Activated T-helper 2 cell treated with anti-CD3 and anti-CD28 coated beads, Interferon-gamma antibody, Interleukin-2, Interleukin-4, amounts not matched to agents 10 μg/mL and 5 μg/mL and 100 μg/mL, durations not matched to agents 14 hours and 24 hours and 36 hours (primary cell): ENCODE data around the gene MYL12B. TPM values are rescaled to one million over a fixed set of nuclear protein-coding genes. Genes with fewer than 3 reads are reported as not detected.
"Not testable (repeated sequence)": the region's sequence is repeated elsewhere in the genome, so short reads cannot be mapped to it uniquely, and the experiment has no call there.

Source experiments
- DNase-seq: peaks from one replicate; pipeline ENCODE4 v3.0.0; 2021; ENCODE audit warnings: low spot score
- H3K27ac Mint-ChIP-seq: one replicate; pipeline ENCODE4 v1.8.0; 2021; ENCODE audit warnings: mixed read lengths
- H3K27me3 Mint-ChIP-seq: one replicate; pipeline ENCODE4 v1.8.0; 2021; ENCODE audit warnings: low read depth, mixed read lengths
- H3K36me3 Mint-ChIP-seq: one replicate; pipeline ENCODE4 v1.8.0; 2021; ENCODE audit warnings: low read depth, mixed read lengths
- H3K4me1 Mint-ChIP-seq: one replicate; pipeline ENCODE4 v1.8.0; 2021; ENCODE audit warnings: low read depth, mixed read lengths
- H3K4me3 Mint-ChIP-seq: one replicate; pipeline ENCODE4 v1.8.0; 2021; ENCODE audit warnings: low read depth, mild to moderate bottlenecking, moderate library complexity, mixed read lengths
- H3K9me3 Mint-ChIP-seq: one replicate; pipeline ENCODE4 v1.8.0; 2021; ENCODE audit warnings: mixed read lengths
- intact Hi-C: fragments of 100-400 bp; cut with micrococcal nuclease; formaldehyde crosslinking; loops from one replicate; pipeline ENCODE4 v1.15.1; 2023
- total RNA-seq: library from RNA; stranded (reverse); gene quantifications from 2 replicates; pipeline ENCODE4 v1.2.3, GENCODE V29; 2022

MYL12B gene
- total RNA-seq, 1 donor from 2014 or later: 245 TPM

GRCh38 chr18:3269914-3270299, 8.0 kb downstream of the MYL12B start:
- Mint-ChIP-seq H3K27me3 (no peaks in the 10 kb centered on the region), H3K4me1 (peaks cover 57% of the 10 kb centered on the region), H3K36me3 (peaks cover 42% of the 10 kb centered on the region), H3K4me3 (no peak overlapping the region), H3K27ac (no peak overlapping the region), H3K9me3 (no peaks in the 10 kb centered on the region)
- intact Hi-C loops: no loop called here
- DNase-seq: no peak

- Mint-ChIP-seq H3K27me3 (no peaks in the 10 kb centered on the region), H3K27ac (no peak overlapping the region), H3K9me3 (no peaks in the 10 kb centered on the region), H3K4me3 (no peak overlapping the region), H3K4me1 (peaks cover 36% of the 10 kb centered on the region), H3K36me3 (peaks cover 53% of the 10 kb centered on the region)
- intact Hi-C loops: no loop called here
- DNase-seq: no peak
Measured at GRCh38 chr18:3273042-3273441, 11.1 kb downstream of the MYL12B start.

GRCh38 chr18:3277643-3278213, 15.8 kb downstream of the MYL12B start:
- H3K4me1 Mint-ChIP-seq: peaks cover 11% of the 10 kb centered on the region
- intact Hi-C loops, H3K4me3 Mint-ChIP-seq, H3K27ac Mint-ChIP-seq, H3K27me3 Mint-ChIP-seq, DNase-seq, H3K9me3 Mint-ChIP-seq: not testable (repeated sequence)
- H3K36me3 Mint-ChIP-seq: peaks cover 51% of the 10 kb centered on the region

GRCh38 chr18:3279201-3280185, 17.6 kb downstream of the MYL12B start:
- no peaks in the 10 kb centered on the region for H3K9me3 Mint-ChIP-seq
- no peak for DNase-seq
- H3K4me3 Mint-ChIP-seq: no peak overlapping the region
- no peaks in the 10 kb centered on the region for H3K27me3 Mint-ChIP-seq
- H3K4me1 Mint-ChIP-seq: peaks cover 8% of the 10 kb centered on the region
- intact Hi-C loops: loop anchor here (2.0 to 10.0 kb wide), 5 partner anchors 17 to 715 kb away; no protein-coding TSS in a partner anchor
- peaks cover 34% of the 10 kb centered on the region for H3K36me3 Mint-ChIP-seq
- peak overlapping the region; percentile 15 for H3K27ac Mint-ChIP-seq

- Mint-ChIP-seq H3K4me1 (peaks cover 5% of the 10 kb centered on the region), H3K36me3 (peaks cover 21% of the 10 kb centered on the region), H3K9me3 (no peaks in the 10 kb centered on the region), H3K27me3 (no peaks in the 10 kb centered on the region), H3K4me3 (no peak overlapping the region), H3K27ac (peak overlapping the region; percentile 38)
- intact Hi-C loops: loop anchor here (1.0 to 10.0 kb wide), 7 partner anchors 15 to 713 kb away; no protein-coding TSS in a partner anchor
- no peak for DNase-seq
Measured at GRCh38 chr18:3281456-3282400, 19.8 kb downstream of the MYL12B start.

GRCh38 chr18:3283253-3283863, 21.4 kb downstream of the MYL12B start:
- no peak overlapping the region for H3K27ac Mint-ChIP-seq
- no peak overlapping the region for H3K4me3 Mint-ChIP-seq
- H3K4me1 Mint-ChIP-seq: peaks cover 5% of the 10 kb centered on the region
- H3K36me3 Mint-ChIP-seq: peaks cover 8% of the 10 kb centered on the region
- intact Hi-C loops: loop anchor here (10.0 kb wide), 2 partner anchors 491 to 711 kb away; no protein-coding TSS in a partner anchor
- peaks cover 2% of the 10 kb centered on the region for H3K27me3 Mint-ChIP-seq
- peaks cover 3% of the 10 kb centered on the region for H3K9me3 Mint-ChIP-seq
- DNase-seq: no peak

GRCh38 chr18:3283908-3284307, 22.0 kb downstream of the MYL12B start:
- no peak overlapping the region for H3K4me3 Mint-ChIP-seq
- no peak overlapping the region for H3K27ac Mint-ChIP-seq
- no peak for DNase-seq
- peaks cover 5% of the 10 kb centered on the region for H3K4me1 Mint-ChIP-seq
- H3K27me3 Mint-ChIP-seq: peaks cover 3% of the 10 kb centered on the region
- H3K9me3 Mint-ChIP-seq: peaks cover 4% of the 10 kb centered on the region
- intact Hi-C loops: loop anchor here (10.0 kb wide), 2 partner anchors 491 to 711 kb away; no protein-coding TSS in a partner anchor
- H3K36me3 Mint-ChIP-seq: peaks cover 3% of the 10 kb centered on the region

GRCh38 chr18:3284501-3284900, 22.6 kb downstream of the MYL12B start:
- Mint-ChIP-seq H3K27me3 (peaks cover 4% of the 10 kb centered on the region), H3K36me3 (no peaks in the 10 kb centered on the region), H3K27ac (no peak overlapping the region), H3K4me1 (peaks cover 4% of the 10 kb centered on the region), H3K4me3 (no peak overlapping the region), H3K9me3 (peaks cover 4% of the 10 kb centered on the region)
- DNase-seq: no peak
- intact Hi-C loops: loop anchor here (10.0 kb wide), 2 partner anchors 490 to 710 kb away; no protein-coding TSS in a partner anchor

GRCh38 chr18:3286159-3286558, 24.2 kb downstream of the MYL12B start:
- intact Hi-C loops: loop anchor here (10.0 kb wide), 2 partner anchors 489 to 709 kb away; no protein-coding TSS in a partner anchor
- Mint-ChIP-seq H3K4me3 (no peak overlapping the region), H3K27ac (no peak overlapping the region), H3K4me1 (peaks cover 3% of the 10 kb centered on the region), H3K9me3 (peaks cover 8% of the 10 kb centered on the region), H3K36me3 (no peaks in the 10 kb centered on the region), H3K27me3 (peaks cover 8% of the 10 kb centered on the region)
- no peak for DNase-seq

- Mint-ChIP-seq H3K27me3 (peaks cover 13% of the 10 kb centered on the region), H3K36me3 (no peaks in the 10 kb centered on the region), H3K27ac (no peak overlapping the region), H3K4me3 (no peak overlapping the region), H3K9me3 (peaks cover 8% of the 10 kb centered on the region), H3K4me1 (peaks cover 4% of the 10 kb centered on the region)
- intact Hi-C loops: no loop called here
- no peak for DNase-seq
Measured at GRCh38 chr18:3293196-3293951, 31.4 kb downstream of the MYL12B start.

GRCh38 chr18:3294435-3295080, 32.6 kb downstream of the MYL12B start:
- intact Hi-C loops: loop anchor here (5.0 kb wide), 1 partner anchor 373 kb away; no protein-coding TSS in a partner anchor
- Mint-ChIP-seq H3K4me3 (no peak overlapping the region), H3K27me3 (peaks cover 18% of the 10 kb centered on the region)

More at GRCh38 chr18:3294435-3295080, 32.6 kb downstream of the MYL12B start:
- DNase-seq: no peak
- H3K9me3 Mint-ChIP-seq: peaks cover 8% of the 10 kb centered on the region
- H3K4me1 Mint-ChIP-seq: peaks cover 4% of the 10 kb centered on the region
- H3K27ac Mint-ChIP-seq: no peak overlapping the region
- no peaks in the 10 kb centered on the region for H3K36me3 Mint-ChIP-seq
